ENCODE data around the gene METAP2.

DNA sequence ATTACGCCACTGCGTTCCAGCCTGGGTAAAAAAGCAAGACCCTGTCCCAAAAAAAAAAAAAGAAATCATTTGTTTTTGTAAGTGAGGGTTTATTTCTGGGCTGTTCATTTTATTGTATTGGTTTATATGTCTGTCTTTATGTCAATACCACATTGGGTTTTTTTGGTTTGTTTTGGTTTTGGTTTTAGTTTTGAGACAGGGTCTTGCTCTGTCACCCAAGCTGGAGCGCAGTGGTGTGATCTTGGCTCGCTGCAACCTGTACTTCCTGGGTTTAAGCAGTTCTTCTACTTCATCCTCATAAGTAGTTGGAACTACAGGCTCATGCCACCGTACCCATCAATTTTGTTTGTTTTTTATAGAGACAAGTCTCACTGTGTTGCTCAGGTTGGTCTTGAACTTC lies 25.0 kb downstream of the METAP2 start:
- TF ChIP-seq, protein P1, sequence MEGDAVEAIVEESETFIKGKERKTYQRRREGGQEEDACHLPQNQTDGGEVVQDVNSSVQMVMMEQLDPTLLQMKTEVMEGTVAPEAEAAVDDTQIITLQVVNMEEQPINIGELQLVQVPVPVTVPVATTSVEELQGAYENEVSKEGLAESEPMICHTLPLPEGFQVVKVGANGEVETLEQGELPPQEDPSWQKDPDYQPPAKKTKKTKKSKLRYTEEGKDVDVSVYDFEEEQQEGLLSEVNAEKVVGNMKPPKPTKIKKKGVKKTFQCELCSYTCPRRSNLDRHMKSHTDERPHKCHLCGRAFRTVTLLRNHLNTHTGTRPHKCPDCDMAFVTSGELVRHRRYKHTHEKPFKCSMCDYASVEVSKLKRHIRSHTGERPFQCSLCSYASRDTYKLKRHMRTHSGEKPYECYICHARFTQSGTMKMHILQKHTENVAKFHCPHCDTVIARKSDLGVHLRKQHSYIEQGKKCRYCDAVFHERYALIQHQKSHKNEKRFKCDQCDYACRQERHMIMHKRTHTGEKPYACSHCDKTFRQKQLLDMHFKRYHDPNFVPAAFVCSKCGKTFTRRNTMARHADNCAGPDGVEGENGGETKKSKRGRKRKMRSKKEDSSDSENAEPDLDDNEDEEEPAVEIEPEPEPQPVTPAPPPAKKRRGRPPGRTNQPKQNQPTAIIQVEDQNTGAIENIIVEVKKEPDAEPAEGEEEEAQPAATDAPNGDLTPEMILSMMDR (IDR thresholded peaks at IDR 0.05), result no peak
- TF ChIP-seq TP53 (CRISPR knock-in tag; IDR thresholded peaks at IDR 0.05) (no peak), NR3C1 (CRISPR knock-in tag; conservative IDR thresholded peaks at IDR 0.05; ENCODE audit: low read depth) (no peak), NR1H2 (CRISPR knock-in tag; IDR thresholded peaks at IDR 0.05) (no peak), SP1 (CRISPR knock-in tag; conservative IDR thresholded peaks at IDR 0.05) (no peak), ZNF232 (CRISPR knock-in tag; IDR thresholded peaks at IDR 0.05) (no peak), GRHL2 (CRISPR knock-in tag; IDR thresholded peaks at IDR 0.05; ENCODE audit: insufficient replicate concordance, severe bottlenecking) (no peak), CBFB (CRISPR knock-in tag; IDR thresholded peaks at IDR 0.05; ENCODE audit: low read depth) (no peak)
- TF ChIP-seq, protein P2, sequence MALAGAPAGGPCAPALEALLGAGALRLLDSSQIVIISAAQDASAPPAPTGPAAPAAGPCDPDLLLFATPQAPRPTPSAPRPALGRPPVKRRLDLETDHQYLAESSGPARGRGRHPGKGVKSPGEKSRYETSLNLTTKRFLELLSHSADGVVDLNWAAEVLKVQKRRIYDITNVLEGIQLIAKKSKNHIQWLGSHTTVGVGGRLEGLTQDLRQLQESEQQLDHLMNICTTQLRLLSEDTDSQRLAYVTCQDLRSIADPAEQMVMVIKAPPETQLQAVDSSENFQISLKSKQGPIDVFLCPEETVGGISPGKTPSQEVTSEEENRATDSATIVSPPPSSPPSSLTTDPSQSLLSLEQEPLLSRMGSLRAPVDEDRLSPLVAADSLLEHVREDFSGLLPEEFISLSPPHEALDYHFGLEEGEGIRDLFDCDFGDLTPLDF (CRISPR knock-in tag; IDR thresholded peaks at IDR 0.05), result no peak
- TF ChIP-seq, protein P3, sequence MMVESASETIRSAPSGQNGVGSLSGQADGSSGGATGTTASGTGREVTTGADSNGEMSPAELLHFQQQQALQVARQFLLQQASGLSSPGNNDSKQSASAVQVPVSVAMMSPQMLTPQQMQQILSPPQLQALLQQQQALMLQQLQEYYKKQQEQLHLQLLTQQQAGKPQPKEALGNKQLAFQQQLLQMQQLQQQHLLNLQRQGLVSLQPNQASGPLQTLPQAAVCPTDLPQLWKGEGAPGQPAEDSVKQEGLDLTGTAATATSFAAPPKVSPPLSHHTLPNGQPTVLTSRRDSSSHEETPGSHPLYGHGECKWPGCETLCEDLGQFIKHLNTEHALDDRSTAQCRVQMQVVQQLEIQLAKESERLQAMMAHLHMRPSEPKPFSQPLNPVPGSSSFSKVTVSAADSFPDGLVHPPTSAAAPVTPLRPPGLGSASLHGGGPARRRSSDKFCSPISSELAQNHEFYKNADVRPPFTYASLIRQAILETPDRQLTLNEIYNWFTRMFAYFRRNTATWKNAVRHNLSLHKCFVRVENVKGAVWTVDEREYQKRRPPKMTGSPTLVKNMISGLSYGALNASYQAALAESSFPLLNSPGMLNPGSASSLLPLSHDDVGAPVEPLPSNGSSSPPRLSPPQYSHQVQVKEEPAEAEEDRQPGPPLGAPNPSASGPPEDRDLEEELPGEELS (CRISPR knock-in tag; IDR thresholded peaks at IDR 0.05), result no peak
- TF ChIP-seq, protein P4, sequence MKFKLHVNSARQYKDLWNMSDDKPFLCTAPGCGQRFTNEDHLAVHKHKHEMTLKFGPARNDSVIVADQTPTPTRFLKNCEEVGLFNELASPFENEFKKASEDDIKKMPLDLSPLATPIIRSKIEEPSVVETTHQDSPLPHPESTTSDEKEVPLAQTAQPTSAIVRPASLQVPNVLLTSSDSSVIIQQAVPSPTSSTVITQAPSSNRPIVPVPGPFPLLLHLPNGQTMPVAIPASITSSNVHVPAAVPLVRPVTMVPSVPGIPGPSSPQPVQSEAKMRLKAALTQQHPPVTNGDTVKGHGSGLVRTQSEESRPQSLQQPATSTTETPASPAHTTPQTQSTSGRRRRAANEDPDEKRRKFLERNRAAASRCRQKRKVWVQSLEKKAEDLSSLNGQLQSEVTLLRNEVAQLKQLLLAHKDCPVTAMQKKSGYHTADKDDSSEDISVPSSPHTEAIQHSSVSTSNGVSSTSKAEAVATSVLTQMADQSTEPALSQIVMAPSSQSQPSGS (CRISPR knock-in tag; IDR thresholded peaks at IDR 0.05; ENCODE audit: borderline replicate concordance, low read depth), result no peak

Measured in WTC11 (cell line).